ENCODE data around the gene SELP.
"Not testable (repeated sequence)": the region's sequence is repeated elsewhere in the genome, so short reads cannot be mapped to it uniquely, and the experiment has no call there.

Gene SELP

DNA sequence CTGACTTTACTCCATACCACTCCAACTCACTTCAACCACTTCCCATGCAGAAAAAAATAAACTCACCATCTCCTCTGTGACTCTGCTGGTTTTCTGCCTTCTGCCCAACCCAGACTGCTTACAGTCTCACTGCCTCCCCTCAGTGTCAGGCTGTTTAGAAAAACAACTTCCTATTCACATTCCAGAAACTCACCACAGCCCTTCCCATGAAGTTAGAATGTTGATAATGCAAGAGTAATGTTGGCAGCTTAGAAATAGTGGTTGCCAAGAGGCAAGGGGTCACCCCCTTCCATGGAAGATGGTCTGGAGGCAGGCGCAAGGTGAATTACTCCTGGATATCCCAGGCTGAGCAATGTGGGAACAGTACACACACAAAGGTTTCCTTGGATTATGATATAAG lies at the start of gene SELP:
TSS of gene SELP (minus strand) at position 119 of the 400 bp plus-strand sequence. CDS start at position 69, 50 bp downstream.
- DNase-seq: no peak

GRCh38 chr1:169679692-169680091 lies 49.8 kb upstream of the SELP start:
- no peak for DNase-seq

- no peak for DNase-seq
Observed at GRCh38 chr1:169676001-169676400, 46.1 kb upstream of the SELP start.

DNA sequence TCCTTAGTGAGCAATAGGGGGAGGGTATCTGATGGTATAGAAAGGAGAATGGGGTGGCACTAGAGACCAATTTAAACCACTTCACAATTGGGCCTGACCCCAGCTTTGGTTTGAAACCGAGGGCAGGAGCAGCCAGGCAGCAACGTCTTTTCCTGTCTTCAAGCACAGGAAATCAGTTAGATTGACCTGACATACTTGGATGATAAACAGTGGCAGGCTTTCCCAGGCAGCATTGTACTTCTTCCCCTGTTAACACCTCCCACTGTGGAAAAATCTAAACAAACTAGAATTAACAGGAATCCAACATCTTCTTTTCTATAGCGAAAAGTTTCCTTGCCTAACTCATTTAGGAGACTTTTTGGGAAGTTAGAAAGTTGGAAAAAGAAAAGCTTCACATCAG lies 40.9 kb upstream of the SELP start:
- DNase-seq: no peak

DNA sequence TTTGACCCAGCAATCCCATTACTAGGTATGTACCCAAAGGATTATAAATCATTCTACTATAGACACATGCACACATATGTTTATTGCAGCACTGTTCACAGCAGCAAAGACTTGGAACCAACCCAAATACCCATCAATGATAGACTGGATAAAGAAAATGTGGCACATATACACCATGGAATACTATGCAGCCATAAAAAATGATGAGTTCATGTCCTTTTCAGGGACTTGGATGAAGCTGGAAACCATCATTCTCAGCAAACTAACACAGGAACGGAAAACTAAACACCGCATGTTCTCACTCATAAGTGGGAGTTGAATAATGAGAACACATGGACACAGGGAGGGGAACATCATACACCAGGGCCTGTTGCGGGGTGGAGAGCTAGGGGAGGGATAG lies 40.3 kb upstream of the SELP start:
- DNase-seq: not testable (repeated sequence)

GRCh38 chr1:169667699-169668596 lies 38.0 kb upstream of the SELP start:
- not testable (repeated sequence) for DNase-seq

- DNase-seq: not testable (repeated sequence)
Observed at GRCh38 chr1:169667227-169667639, 37.3 kb upstream of the SELP start.

GRCh38 chr1:169662680-169663079 lies 32.8 kb upstream of the SELP start:
- DNase-seq: not testable (repeated sequence)

GRCh38 chr1:169661066-169661465 lies 31.1 kb upstream of the SELP start:
- DNase-seq: not testable (repeated sequence)

- not testable (repeated sequence) for DNase-seq
Observed at GRCh38 chr1:169658777-169659176, 28.9 kb upstream of the SELP start.

DNA sequence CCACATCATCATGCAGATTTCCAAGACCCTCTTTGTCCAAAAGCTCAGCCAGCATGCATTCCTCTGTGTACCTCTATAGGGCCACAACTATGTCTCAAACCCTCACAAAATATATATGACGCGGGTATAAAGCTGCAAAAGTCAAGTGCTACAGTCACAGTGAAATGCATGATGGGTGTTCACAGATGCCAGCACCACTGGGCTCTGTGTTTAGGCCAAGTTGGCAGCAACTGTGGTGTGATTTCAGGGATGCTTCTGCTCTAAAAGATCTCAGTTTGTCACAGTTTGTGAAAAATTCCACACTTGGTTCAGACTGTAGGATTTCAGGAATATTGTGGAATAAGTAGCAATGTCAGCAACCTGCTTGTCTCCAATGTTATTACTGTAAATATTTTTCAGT lies 23.9 kb upstream of the SELP start:
- peak in 1 of 2 donors; percentile 4 for DNase-seq

DNA sequence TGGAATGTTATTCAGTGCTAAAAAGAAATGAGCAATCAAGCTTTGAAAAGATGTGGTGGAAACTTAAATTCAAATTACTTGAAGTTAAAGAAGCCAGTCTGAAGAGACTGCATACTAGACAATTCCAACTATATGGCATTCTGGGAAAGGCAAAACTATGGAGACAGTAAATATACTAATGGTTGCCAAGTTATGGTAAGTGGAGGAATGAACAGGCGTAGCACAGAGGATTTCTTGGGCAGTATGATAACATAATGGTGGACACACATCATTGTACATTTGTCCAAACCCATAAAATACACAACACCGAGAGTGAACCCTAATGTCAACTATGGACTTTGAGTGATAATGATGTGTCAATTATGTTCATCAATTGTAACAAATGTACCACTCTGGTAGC lies 21.1 kb upstream of the SELP start:
- DNase-seq: no peak

DNA sequence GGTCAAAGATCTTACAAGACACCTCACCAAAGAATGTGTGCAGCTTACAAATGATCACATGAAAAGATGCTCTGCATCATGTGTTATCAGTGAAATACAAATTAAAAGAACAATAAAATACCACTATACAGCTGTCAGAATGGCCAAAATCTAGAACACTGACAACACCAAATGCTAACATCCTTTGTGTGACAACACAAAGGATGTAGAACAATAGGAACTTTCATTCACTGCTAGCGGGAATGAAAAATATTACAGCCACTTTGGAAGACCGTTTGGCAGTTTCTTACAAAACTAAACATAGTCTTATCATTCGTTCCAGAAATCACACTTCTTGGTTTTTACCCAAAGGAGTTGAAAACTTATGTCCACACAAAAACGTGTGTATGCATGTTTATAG lies 20.6 kb upstream of the SELP start:
- peak in 1 of 2 donors; percentile 33 for DNase-seq

DNA sequence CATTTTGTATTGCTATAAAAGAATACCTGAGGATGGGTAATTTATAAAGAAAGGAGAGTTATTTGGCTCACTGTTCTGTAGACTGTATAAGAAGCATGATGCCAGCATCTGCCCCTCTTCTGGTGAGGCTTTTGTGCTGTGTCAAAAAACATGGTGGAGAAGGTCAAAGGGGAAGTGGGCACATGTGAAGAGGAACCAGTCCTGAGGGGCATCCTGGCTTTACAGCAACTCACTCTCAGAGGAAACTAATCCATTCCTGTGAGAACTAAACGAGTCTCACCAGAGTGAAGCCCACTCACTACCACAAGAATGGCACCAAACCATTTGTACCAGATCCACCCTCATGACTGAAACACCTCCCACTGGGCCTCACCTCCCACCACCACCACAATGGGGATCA lies 18.8 kb upstream of the SELP start:
- no peak for DNase-seq

GRCh38 chr1:169648187-169648586 lies 18.3 kb upstream of the SELP start:
- no peak for DNase-seq

DNA sequence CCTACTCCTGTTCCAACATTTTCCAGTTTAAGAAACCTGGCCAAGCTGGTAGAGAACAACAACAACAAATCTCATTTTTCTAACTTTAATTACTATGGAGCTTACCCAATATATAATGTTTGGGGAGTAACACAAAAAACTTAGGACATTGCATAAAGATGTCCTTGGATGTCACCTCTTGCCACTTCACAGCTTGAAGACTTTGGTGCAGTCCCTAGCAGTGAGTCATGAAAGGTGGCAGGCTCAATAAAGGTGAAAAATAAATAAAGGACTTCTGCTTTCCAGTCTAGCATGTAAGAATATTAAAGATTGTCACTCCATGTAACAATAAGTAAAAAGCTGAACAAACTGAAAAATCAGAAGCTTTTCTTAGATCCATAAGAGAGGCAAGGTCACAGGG lies 17.6 kb upstream of the SELP start:
- no peak for DNase-seq

- peak in 1 of 2 donors; percentile 2 for DNase-seq
Observed at GRCh38 chr1:169644297-169644696, 14.4 kb upstream of the SELP start.

- DNase-seq: no peak
Observed at GRCh38 chr1:169634877-169635276, 5.0 kb upstream of the SELP start.

GRCh38 chr1:169634145-169634544 lies 4.2 kb upstream of the SELP start:
- no peak for DNase-seq

DNA sequence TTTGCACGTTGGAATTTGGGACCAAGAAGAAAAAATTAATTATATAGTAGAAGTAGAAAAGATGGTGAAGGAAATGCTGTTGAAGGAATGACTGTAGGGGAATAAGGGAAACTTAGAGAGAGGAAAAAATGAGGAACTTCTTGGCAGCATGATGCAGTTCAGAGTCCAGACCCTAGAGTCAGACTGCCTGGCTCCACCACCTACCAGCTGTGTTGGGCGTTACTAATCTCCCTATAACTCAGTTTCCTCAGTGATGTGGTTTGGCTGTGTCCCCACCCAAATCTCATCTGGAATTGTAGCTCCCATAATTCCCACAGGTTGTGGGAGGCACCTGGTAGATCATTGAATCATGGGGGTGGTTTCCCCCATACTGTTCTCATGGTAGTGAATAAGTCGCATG lies 1.3 kb upstream of the SELP start:
- DNase-seq: no peak

GRCh38 chr1:169624912-169625311 lies 5.0 kb downstream of the SELP start:
- DNase-seq: no peak

GRCh38 chr1:169624122-169624521 lies 5.8 kb downstream of the SELP start:
- no peak for DNase-seq

- no peak for DNase-seq
Observed at GRCh38 chr1:169623132-169623926, 6.6 kb downstream of the SELP start.

- no peak for DNase-seq
Observed at GRCh38 chr1:169620565-169620964, 9.4 kb downstream of the SELP start.

Measured in hippocampal formation (tissue), 2 donors.